ENCODE data around the gene NPIPB8. TPM values are rescaled to one million over a fixed set of nuclear protein-coding genes. Genes with fewer than 3 reads are reported as not detected.
"Not testable (repeated sequence)": the region's sequence is repeated elsewhere in the genome, so short reads cannot be mapped to it uniquely, and the experiment has no call there.

The NPIPB8 gene
- total RNA-seq, 1 donor from 2014 or later = not detected

DNA sequence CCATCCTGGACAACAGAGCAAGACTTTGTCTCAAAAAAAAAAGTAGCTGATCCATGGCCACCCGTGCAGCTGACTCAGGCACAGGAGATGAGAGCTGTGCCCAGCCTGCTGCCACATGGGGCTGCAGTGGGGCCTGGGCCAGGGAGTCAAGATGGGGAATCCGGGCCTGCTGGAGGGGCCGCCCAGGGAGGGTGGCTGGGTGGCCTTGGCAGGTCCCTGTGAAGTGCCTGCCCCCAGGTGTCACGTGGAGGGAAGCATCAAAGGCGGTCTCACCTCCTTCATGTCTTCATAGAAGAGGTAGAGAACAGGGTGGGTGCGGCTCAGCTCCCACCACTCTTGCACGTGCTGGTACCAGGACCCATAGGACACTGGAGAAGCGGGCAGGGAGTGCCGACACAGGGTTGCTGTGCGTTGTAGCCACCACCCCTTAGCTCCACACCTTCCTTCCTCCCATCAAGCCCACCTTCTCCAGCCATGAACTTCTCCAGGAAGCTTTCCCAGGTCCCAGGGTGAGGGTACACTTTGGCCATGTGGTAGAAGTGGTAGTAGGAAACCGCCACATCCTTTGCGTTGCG lies 44.8 kb upstream of the NPIPB8 start:
- H3K4me3 ChIP-seq (ENCODE audit: low read depth, low read length) = no peak overlapping the region
- no peak for DNase-seq (ENCODE audit: low read depth)
- no peak for FAIRE-seq

DNA sequence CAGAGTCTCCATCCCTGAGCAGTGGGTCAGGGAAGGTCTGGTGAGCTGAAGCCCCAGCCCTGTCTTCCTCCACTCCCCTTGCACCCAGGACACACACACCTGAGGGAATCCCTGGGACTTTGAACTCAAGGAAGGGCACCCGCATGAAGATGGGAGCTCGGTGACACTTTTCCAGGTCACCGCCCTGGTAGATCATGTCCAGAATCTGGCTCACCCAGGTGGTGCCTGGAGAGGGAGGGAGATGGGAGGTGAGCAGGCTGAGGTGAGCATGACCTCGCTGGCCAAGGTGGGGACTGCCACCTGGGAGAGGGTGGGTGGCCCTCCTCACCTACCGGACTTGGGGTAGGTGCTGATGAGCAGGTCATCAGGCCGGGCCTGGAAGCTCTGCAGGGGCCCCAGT lies 42.4 kb upstream of the NPIPB8 start:
- not testable (repeated sequence) for H3K4me3 ChIP-seq (ENCODE audit: low read depth, low read length); H3K27me3 ChIP-seq (ENCODE audit: control insufficient read depth, insufficient read depth, low read length); DNase-seq (ENCODE audit: low read depth); H3K36me3 ChIP-seq (ENCODE audit: control insufficient read depth, insufficient read depth, low read length); FAIRE-seq

More for the DNA sequence above, 44.8 kb upstream of the NPIPB8 start:
- TF ChIP-seq, protein P1, sequence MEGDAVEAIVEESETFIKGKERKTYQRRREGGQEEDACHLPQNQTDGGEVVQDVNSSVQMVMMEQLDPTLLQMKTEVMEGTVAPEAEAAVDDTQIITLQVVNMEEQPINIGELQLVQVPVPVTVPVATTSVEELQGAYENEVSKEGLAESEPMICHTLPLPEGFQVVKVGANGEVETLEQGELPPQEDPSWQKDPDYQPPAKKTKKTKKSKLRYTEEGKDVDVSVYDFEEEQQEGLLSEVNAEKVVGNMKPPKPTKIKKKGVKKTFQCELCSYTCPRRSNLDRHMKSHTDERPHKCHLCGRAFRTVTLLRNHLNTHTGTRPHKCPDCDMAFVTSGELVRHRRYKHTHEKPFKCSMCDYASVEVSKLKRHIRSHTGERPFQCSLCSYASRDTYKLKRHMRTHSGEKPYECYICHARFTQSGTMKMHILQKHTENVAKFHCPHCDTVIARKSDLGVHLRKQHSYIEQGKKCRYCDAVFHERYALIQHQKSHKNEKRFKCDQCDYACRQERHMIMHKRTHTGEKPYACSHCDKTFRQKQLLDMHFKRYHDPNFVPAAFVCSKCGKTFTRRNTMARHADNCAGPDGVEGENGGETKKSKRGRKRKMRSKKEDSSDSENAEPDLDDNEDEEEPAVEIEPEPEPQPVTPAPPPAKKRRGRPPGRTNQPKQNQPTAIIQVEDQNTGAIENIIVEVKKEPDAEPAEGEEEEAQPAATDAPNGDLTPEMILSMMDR (IDR thresholded peaks at IDR 0.05; ENCODE audit: insufficient read depth, low read length, severe bottlenecking) = no peak
- no peaks in the 10 kb centered on the region for H3K27me3 ChIP-seq (ENCODE audit: control insufficient read depth, insufficient read depth, low read length)
- H3K36me3 ChIP-seq (ENCODE audit: control insufficient read depth, insufficient read depth, low read length) = peaks cover 6% of the 10 kb centered on the region

DNA sequence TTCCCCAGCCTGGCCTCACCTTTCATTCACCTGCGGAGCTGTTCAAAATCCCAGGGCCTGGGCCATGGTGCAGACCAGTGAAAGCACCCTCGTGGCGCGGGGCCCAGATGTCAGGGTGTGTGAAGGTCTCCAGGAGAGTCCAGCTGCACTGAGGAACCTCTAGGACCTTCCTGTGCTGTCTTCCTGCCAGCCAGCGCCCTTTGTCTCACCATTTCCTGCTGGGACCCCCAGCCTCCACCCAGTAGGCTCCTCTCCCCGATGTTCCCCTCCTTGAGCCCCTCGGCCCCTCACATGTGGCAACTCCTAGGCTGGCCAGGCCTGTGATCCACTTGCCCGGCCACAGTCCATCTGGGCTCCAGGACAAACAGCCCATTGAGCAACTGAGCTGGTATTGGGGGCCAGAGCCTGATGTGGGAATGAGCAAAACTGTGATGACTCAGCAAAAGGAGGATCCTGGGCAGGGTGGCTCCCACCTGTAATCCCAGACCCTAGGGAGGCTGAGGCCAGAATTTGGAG lies 41.7 kb upstream of the NPIPB8 start:
- Histone ChIP-seq H3K36me3 (ENCODE audit: control insufficient read depth, insufficient read depth, low read length) (no peaks in the 10 kb centered on the region), H3K4me3 (ENCODE audit: low read depth, low read length) (no peak overlapping the region), H3K27me3 (ENCODE audit: control insufficient read depth, insufficient read depth, low read length) (no peaks in the 10 kb centered on the region)
- TF ChIP-seq, protein P1 (IDR thresholded peaks at IDR 0.05; ENCODE audit: insufficient read depth, low read length, severe bottlenecking) = no peak
- FAIRE-seq (no peak), DNase-seq (ENCODE audit: low read depth) (no peak)

DNA sequence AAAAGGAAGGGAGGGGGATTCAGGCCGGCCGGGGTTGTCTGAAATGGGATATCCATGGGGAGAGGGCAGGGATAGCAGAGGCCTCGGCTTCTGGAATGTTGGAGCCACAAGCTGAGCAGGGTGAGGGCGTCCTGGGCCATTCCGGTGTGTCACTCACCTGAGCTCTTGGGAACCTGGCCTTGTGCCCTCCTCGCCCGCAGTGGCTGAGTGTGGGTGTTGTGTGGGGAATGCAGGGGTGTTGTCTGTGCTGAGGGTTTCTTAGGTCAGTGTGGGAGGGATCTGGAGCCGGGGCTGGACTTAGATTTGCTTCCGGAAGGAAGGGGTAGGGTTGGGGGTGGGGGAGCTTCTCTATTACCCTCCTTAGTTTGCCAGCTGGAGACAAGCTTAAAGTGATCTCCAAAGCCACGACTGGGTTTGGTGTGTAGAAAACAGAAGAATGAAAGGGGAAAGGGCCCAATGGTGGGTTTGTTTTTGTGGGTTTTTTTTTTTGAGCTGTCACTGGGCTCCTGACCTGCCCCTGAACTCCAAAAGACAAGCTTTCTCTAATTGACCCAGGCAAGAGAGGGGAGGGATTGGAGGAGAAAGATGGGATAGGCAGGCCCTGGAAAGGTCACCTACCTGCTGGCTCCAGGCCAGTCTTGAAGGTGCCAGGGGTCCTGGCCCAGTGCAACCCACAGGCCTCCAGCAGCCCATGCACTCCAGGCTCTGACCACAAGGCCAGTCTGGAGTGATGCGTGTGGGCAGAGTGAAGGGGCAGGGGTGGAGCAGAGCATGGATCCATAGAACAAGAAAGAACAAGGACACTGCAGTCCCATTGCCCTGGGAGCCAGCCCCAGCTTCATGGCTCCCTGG lies 40.8 kb upstream of the NPIPB8 start, which contains the start of gene SULT1A2:
Gene SULT1A2, minus strand, starts transcription at position 211 of the 852 bp plus-strand sequence. CDS start 1,120 bp downstream, outside the sequence.
- DNase-seq (ENCODE audit: low read depth) = peak; percentile 57
- Histone ChIP-seq H3K36me3 (ENCODE audit: control insufficient read depth, insufficient read depth, low read length) (no peaks in the 10 kb centered on the region), H3K27me3 (ENCODE audit: control insufficient read depth, insufficient read depth, low read length) (no peaks in the 10 kb centered on the region), H3K4me3 (ENCODE audit: low read depth, low read length) (no peak within 1 kb of the TSS)
- no peak for FAIRE-seq
- TF ChIP-seq, protein P1 (IDR thresholded peaks at IDR 0.05; ENCODE audit: insufficient read depth, low read length, severe bottlenecking) = no peak

DNA sequence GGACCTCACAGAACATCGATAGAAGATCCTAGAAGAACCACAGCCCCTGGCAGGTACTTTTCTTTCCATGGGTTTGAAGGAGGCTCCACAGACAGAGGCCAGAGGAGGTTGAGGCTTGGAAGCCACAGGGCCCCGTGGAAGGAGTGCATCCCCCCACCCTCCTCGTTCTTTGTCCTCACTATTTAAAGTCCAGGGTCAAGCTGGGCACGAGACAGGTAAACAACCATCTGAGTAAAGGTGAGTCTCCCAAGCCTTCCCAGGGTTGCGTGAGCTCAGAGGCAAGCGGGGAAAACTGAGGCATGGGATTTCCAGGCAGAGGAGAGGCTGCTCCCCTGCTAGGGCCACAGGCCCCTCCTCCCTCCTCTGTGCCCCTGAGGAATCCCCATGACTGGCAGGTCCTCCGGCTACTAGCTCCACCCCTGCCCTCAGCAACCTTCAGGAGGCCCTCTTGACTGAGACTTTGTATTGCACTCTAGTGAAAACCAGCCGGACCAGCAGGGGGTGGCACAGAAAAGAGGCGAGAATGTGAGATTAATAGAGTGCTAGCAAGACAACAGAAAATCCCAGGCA lies 40.1 kb upstream of the NPIPB8 start:
- Histone ChIP-seq H3K27me3 (ENCODE audit: control insufficient read depth, insufficient read depth, low read length) (no peaks in the 10 kb centered on the region), H3K4me3 (ENCODE audit: low read depth, low read length) (no peak overlapping the region), H3K36me3 (ENCODE audit: control insufficient read depth, insufficient read depth, low read length) (no peaks in the 10 kb centered on the region)
- TF ChIP-seq, protein P1 (IDR thresholded peaks at IDR 0.05; ENCODE audit: insufficient read depth, low read length, severe bottlenecking) = no peak
- DNase-seq (ENCODE audit: low read depth) (no peak), FAIRE-seq (no peak)

DNA sequence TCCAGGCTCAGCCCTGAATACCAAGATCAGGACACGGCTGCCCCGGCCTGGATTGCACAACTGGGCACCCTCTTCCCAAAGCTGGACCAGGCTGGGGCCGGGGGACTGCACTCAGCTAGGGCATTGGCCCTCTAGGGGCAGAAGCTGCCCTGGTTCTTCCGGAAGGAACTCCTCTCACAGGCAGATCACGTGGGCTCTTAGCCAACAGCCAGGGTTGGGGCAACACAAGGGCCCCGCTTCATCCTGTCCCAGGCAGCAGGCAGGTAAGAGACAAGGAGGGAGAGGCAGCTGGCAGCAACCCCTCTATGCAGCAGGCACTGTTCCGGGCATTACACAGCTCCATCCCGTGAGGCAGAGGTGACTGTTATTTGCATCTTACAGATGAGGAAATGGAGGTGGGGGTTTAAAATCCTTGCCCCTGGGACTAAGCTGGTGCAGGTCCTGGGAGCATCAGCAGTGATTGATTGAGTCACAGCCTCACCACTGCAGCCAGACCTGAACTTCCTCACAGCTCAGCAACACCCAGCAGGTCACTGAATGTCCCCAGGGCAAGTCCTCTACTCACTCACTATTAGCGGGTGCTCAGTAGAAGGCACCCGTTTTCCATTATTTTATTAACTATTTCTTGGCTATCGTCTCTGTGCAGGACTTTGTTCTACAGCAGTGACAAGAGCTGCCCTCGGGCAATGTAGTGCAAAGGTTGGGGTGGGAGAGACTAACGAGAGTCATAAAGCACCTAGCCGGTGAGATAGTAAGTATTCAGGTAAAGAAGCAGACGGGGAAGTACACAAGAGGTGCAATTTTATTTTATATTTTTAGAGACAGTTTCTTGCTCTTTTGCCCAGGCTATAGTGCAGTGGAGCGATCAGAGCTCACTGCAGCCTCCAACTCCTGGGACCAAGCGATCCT lies 38.2 kb upstream of the NPIPB8 start:
- not testable (repeated sequence) for FAIRE-seq; H3K36me3 ChIP-seq (ENCODE audit: control insufficient read depth, insufficient read depth, low read length); DNase-seq (ENCODE audit: low read depth); H3K4me3 ChIP-seq (ENCODE audit: low read depth, low read length); H3K27me3 ChIP-seq (ENCODE audit: control insufficient read depth, insufficient read depth, low read length)

DNA sequence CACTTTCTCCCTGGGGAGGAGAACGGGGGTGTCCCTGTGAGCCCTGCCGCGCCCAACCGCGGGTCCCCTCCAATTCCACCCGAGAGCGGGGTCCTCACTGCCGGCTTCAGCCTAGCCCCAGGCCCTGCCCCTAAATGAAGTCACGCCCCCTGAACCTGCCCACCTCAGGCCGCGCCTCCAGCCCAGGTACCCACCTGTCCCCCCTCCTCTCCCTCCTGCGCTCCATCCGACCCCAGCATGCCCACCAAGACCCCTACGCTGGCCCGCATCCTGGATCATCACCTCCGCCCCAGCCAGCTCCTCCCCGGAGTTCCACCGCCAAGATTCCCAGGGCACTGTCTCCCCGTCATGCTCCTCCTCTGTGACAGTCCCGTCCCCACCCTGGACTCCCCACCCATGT lies 36.9 kb upstream of the NPIPB8 start:
- not testable (repeated sequence) for H3K36me3 ChIP-seq (ENCODE audit: control insufficient read depth, insufficient read depth, low read length); H3K27me3 ChIP-seq (ENCODE audit: control insufficient read depth, insufficient read depth, low read length); DNase-seq (ENCODE audit: low read depth); FAIRE-seq; H3K4me3 ChIP-seq (ENCODE audit: low read depth, low read length)

DNA sequence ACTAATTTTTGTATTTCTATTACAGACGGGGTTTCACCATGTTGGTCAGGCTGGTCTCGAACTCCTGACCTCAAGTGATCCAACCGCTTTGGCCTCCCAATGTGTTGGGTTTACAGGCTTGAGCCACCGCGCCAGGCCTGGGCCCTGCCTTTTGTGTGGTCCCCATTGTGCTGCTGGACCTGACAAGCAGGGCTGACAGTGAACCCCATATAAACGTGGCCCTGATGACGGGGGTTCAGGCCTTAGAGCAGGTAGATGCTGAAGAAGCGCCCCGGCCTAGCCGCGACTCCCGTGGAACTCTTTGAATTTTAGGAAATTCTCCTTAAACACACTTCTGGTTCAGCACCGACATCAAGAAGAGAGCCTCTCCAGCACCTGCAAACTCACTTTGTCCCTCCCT lies 36.3 kb upstream of the NPIPB8 start:
- H3K36me3 ChIP-seq (ENCODE audit: control insufficient read depth, insufficient read depth, low read length); FAIRE-seq; H3K27me3 ChIP-seq (ENCODE audit: control insufficient read depth, insufficient read depth, low read length); DNase-seq (ENCODE audit: low read depth); H3K4me3 ChIP-seq (ENCODE audit: low read depth, low read length): not testable (repeated sequence)

DNA sequence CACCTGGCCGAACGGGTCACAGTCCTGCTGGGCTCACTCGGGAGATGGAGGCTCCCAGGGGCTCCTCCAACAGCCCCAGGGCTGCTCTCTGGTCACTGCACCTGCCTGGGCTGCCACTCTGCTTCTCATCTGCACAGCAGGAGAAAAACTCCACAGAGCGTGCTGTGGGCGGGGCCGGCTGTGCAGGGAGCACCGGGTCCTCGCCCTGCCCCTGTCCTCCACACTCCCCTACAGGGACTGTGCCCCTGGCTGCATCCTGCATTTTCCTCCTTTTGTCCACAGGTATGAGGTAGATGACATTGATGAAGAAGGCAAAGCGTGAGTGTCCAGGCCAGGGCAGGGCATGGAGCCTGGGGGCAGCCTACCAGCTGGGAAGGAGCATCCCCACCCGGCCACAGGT lies 35.8 kb upstream of the NPIPB8 start:
- H3K4me3 ChIP-seq (ENCODE audit: low read depth, low read length); DNase-seq (ENCODE audit: low read depth); H3K36me3 ChIP-seq (ENCODE audit: control insufficient read depth, insufficient read depth, low read length); H3K27me3 ChIP-seq (ENCODE audit: control insufficient read depth, insufficient read depth, low read length); FAIRE-seq: not testable (repeated sequence)

Data from bronchial epithelial cell (primary cell).